ENCODE data around the gene SPTBN1.
"Not testable (repeated sequence)": the region's sequence is repeated elsewhere in the genome, so short reads cannot be mapped to it uniquely, and the experiment has no call there.

Gene SPTBN1

DNA sequence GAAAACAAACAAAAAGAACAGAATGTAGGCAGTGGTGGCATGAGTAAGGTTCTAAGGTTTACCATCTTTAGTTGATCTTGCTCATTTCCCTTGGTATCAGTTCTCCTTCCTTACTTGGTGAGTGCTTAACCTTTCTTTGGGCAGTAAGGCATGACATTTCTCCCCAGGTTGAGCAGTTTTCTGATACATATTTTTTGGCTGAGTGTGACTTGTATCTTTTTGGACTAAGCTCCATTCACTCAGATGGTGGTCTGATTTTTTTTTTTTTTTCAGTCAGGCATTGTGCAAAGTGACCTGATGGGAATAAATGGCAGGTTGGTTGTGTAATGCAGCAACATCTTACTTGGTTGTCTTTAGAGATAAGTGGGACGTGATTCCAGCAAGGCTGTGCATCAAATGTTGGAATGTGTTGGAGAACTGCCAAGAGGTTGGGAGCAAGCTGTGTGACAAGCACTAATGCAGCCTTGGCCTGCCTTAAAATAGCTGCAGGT lies 15.1 kb downstream of the SPTBN1 start:
- peak in 1 of 2 experiments; percentile 8 for DNase-seq

GRCh38 chr2:54473851-54474250 lies 17.7 kb downstream of the SPTBN1 start:
- DNase-seq, result no peak

GRCh38 chr2:54475285-54475684 lies 19.2 kb downstream of the SPTBN1 start:
- no peak for DNase-seq

DNA sequence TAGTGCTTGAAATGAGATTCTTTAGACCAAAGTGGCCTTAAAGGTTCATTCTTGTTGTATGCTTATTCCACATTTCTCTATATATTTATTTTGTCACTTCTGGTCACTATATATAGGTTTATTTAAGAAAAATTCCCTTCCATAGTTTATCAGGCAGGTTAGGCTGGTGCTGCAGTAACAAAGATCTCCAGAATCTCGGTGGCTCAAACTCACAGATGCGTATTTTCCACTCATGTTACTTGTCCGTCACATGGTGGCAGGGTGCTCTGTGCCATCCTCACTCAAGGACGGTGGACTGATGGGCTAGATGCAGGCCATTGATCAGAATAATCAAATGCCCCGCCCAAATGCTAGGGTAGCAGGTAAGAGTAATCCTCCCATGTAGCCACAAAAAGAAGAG lies 19.8 kb downstream of the SPTBN1 start:
- DNase-seq, result no peak

DNA sequence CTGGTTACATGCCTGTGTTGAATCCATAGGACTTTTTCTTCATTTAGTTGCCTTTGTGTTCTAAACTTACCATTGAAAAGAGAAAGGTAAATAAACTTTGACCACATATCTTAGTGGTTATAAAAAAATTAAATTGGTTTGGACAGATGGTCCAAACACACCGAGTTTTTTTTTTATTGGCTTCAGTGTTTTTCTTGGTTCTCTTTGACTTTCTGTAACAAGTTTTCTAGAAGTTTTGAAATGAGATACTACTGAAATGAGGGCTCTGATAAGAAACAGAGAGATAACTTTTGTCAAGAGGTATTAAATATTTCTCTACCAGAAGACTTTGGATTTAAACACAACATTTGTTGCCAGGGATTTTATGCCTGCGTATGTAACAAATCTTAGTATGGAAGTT lies 20.7 kb downstream of the SPTBN1 start:
- DNase-seq, result no peak

- no peak for DNase-seq
These were observed 21.8 kb downstream of the SPTBN1 start for GRCh38 chr2:54477896-54478295.

DNA sequence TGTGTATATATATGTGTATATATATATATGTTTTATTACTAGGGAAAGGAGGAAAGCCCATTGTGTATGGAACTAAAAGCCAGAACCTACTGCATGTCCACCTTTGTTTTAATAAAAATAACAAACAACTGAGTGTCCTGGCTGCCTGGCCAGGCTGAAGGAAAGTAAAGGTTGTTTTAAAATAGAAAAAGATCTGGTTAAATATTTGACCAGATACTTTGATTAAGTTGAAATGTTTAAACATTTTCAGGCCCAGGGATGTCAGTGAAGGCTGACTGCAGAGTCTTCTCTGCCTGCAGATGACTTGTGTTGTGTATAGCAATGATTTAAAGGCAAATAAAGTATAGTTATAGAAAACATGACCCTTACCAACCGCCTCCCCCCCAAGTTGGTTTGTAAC lies 22.8 kb downstream of the SPTBN1 start:
- DNase-seq, result no peak

GRCh38 chr2:54479424-54479823 lies 23.3 kb downstream of the SPTBN1 start:
- DNase-seq, result no peak

- no peak for DNase-seq
These were observed 23.9 kb downstream of the SPTBN1 start for GRCh38 chr2:54480025-54480424.

DNA sequence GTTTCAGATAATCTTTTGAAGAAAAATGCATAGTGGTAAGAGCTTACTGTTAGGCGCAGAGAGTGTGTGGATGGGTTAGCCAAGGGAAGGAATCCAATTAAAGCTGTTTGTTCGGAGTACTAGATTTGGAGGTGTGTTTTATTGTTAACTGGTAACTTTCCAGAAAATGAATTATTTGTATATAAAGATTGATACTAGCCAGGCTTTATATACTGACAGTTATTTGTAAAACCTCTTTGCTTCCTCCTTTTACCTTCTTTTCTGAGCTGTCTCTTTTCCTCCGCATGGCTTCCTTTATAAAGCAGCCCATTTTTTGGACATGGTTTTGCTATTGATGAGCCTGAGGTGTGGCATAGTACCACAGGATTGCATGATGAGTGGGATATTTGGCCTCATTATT lies 25.6 kb downstream of the SPTBN1 start:
- no peak for DNase-seq

DNA sequence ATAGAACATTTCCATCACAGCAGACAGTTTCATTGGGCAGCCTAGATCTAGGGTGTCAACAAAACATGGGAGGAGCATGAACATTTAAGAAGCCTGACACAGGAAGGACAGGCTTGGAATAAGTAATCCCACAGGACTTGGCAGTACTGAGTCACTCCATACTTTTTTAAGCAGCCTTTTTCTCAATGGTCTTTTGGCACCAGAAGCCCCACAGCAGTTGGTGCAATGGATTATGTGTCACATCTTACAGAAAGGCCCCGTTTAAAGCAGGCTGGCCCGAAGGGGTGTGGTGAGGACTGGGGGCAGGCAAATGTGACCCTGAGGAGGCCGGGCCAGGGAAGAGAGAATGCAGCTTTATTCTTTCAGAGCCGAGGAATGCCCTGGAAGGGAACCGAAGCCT lies 26.6 kb downstream of the SPTBN1 start:
- no peak for DNase-seq

DNA sequence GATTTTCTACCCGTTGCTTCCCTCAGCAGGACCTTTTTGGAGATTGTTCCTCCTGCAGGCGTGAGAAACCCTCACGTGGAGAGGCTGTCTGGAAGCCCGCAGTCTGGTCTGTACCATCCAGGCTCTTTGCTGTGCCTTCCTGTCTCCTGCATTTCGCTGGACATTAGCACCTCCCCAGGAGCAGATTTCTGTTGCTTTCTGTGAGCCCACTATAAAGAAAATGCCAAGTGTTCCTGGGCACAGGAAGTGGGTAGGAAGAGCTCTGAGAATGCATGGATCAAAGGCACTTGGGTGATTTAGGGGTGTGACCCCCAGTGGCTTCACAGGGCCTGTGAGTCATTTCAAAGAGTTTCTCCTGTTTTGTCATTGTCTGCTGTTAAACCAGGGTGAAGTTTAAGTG lies 27.3 kb downstream of the SPTBN1 start:
- DNase-seq, result no peak

DNA sequence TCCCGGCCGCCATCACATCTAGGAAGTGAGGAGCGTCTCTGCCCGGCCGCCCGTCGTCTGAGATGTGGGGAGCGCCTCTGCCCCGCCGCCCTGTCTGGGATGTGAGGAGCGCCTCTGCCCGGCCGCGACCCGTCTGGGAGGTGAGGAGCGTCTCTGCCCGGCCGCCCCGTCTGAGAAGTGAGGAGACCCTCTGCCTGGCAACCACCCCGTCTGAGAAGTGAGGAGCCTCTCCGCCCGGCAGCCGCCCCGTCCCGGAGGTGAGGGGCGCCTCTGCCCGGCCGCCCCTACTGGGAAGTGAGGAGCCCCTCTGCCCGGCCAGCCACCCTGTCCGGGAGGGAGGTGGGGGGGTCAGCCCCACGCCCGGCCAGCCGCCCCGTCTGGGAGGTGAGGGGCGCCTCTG lies 29.6 kb downstream of the SPTBN1 start:
- not testable (repeated sequence) for DNase-seq

DNA sequence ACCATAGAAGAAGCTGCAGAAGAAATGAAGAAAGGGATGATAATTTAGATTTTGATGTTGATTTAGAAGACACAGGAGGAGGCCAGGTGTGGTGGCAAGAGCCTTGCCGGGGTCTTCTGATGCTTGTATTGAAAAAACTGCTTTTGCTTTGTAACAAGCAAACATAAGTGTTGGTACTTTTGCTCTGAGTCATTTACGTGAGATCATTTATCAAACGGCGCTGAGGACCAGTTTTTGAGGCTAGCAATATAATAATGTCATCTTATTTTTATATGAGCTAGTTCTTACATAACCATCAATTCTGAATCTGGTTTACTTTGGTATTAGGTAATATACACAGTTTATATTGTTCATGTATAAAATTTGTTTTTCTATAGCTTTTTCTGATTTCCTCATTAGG lies 30.6 kb downstream of the SPTBN1 start:
- DNase-seq, result no peak

DNA sequence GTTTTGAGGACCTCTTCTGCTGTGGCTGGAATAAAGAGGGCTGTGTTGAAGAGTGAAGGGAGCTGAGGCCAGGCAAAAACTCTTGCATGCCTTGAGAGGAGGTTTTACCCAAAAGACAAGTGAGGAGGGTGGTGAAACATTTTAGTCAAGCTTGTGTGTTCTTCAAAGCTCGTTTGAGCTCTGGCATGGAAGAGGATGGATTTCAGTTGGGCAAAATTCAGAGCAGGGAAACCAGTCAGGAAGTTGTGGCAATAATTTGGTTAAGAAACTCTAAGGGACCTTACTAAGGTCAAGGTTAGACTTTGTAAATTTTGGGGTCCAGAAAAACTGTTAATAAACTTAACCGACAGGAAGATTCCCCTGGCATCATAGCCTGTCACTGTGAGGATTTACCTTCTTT lies 34.7 kb downstream of the SPTBN1 start:
- DNase-seq, result no peak

GRCh38 chr2:54492335-54492734 lies 36.2 kb downstream of the SPTBN1 start:
- no peak for DNase-seq

GRCh38 chr2:54494087-54494486 lies 38.0 kb downstream of the SPTBN1 start:
- DNase-seq, result no peak

DNA sequence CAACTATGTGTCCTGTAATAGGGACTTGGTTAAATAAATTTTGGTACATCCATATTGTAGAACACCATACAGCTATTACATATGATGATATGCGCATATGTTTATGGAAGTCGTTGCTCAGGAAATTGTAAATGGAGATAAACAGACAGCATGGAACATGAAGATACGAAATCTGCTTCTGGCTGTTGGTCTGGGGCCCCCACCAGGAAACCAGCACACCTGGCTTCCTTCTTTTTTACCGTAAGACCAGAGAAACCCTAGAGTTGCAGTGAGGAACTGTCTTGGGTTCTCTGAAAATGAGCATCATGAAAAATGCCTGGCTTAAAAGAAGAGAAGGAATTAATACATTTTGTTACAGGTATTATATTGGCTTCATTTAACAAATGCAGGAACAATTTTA lies 40.8 kb downstream of the SPTBN1 start:
- DNase-seq, result no peak

GRCh38 chr2:54497763-54498680 lies 41.9 kb downstream of the SPTBN1 start:
- DNase-seq, result no peak

GRCh38 chr2:54499661-54500060 lies 43.5 kb downstream of the SPTBN1 start:
- DNase-seq, result no peak

- peak in 1 of 2 experiments; percentile 16 for DNase-seq
These were observed 44.5 kb downstream of the SPTBN1 start for GRCh38 chr2:54500404-54501205.

DNA sequence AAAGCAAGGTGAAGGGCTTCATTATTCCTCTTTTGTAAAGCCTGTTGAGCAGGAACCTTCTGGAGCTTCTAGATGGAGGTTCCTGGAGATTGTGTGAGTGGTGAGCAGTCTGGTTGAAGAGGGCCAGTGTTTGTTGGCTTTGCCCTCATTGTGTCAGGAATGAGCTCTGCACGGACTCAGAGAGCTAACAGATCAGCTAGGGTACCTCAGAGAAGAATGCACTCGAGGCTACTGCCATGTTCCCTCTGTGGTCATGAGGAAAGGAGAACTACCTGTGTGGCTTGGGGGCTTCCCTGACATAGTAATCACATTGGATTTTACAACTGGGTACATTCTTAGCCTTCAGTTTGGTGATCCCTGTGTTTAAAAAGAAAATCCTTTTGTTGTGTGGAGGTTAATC lies 46.6 kb downstream of the SPTBN1 start:
- DNase-seq, result no peak

- no peak for DNase-seq
These were observed 47.1 kb downstream of the SPTBN1 start for GRCh38 chr2:54503192-54503591.

- DNase-seq, result no peak
These were observed 47.7 kb downstream of the SPTBN1 start for GRCh38 chr2:54503828-54504227.
